OCI-LY7 (cell line): ENCODE measurements around the gene UVSSA.

Source experiments
- EZH2phosphoT487 ChIP-seq: fragments of 200-600 bp; sonication (generic); IDR thresholded peaks from 2 replicates; pipeline ENCODE4 v1.6.1; 2018; ENCODE audit warnings: low read depth, borderline replicate concordance, mild to moderate bottlenecking, mixed run types, antibody characterized with exemption, low read length, moderate library complexity, mixed read lengths
- TF ChIP-seq, protein P1 (sequence below): fragments of 200-600 bp; sonication (generic); conservative IDR thresholded peaks from 2 replicates; pipeline ENCODE4 v1.5.1; 2014; ENCODE audit warnings: mild to moderate bottlenecking, antibody characterized with exemption, low read length, moderate library complexity, mixed read lengths

DNA sequence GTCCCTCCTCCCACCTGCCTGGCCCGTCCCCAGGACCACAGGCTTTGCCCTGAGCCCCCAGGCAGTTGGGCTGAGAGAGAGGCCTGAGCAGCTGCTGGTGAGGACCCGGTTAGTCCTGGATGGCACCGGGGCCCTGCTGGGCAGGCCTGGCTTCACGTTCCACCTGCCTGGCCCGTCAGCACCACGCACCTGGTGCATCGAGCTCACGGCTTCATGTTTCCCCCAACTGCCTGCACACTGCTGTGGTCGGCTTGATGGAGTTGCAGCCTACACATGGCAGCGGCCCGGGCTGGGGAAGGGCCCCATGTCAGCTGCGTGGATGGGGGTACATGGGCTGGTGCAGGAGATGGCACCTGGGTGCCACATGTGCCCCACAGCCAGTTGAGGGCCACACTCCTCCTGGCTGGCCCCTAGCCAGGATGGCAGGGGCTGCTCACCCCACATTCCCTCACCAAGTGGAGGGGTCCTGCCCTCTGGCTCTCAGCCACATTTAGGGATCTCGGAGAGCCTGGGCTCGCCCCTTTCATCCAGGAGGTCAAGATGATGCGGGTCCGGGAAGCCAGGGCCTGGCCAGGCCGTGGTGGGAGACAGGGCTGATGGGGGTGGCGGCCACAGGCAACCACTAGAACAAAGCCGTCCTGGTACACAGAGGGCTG lies 30.7 kb downstream of the UVSSA start:
- TF ChIP-seq, protein P1, sequence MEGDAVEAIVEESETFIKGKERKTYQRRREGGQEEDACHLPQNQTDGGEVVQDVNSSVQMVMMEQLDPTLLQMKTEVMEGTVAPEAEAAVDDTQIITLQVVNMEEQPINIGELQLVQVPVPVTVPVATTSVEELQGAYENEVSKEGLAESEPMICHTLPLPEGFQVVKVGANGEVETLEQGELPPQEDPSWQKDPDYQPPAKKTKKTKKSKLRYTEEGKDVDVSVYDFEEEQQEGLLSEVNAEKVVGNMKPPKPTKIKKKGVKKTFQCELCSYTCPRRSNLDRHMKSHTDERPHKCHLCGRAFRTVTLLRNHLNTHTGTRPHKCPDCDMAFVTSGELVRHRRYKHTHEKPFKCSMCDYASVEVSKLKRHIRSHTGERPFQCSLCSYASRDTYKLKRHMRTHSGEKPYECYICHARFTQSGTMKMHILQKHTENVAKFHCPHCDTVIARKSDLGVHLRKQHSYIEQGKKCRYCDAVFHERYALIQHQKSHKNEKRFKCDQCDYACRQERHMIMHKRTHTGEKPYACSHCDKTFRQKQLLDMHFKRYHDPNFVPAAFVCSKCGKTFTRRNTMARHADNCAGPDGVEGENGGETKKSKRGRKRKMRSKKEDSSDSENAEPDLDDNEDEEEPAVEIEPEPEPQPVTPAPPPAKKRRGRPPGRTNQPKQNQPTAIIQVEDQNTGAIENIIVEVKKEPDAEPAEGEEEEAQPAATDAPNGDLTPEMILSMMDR = no peak
- no peak for TF ChIP-seq EZH2phosphoT487
